CMK (cell line): ENCODE measurements around the gene ESRRG.
"Not testable (repeated sequence)": the region's sequence is repeated elsewhere in the genome, so short reads cannot be mapped to it uniquely, and the experiment has no call there.

ENCODE experiments used
- DNase-seq: peaks from one replicate; pipeline ENCODE4 v3.0.0-alpha.2; 2010; ENCODE audit warnings: low read depth

ESRRG gene

DNA sequence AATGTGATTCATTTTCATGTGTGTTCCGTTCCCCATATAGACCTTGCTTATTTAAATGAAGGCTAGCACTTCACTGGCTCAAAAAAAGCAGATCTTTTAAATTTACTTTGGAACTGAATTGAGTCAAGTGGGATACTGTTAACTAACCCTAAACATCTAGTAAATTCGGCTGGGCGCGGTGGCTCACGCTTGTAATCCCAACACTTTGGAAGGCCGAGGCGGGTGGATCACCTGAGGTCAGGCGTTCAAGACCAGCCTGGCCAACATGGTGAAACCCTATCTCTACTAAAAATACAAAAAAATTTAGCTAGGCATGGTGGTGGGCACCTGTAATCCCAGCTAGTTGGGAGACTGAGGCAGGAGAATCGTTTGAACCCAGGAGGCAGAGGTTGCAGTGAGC, 19.2 kb downstream of the ESRRG start:
- DNase-seq: not testable (repeated sequence)

DNA sequence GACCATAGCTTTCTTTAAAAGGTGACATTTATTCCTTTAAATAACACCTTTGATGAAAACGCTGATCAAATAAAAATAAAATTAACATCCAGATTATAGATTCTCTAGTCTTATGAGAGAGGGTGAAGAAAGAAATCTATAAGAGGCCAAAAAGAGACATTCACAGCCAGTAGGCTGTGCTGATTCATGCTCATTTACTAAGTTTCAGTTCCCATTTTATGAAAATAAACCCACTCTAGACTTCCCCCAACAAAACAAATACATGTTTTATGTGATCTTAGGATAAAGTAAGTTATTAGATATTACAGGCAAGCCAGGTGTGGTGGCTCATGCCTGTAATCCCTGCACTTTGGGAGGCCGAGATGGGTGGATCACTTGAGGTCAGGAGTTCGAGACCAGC, 21.1 kb downstream of the ESRRG start:
- DNase-seq: no peak

DNA sequence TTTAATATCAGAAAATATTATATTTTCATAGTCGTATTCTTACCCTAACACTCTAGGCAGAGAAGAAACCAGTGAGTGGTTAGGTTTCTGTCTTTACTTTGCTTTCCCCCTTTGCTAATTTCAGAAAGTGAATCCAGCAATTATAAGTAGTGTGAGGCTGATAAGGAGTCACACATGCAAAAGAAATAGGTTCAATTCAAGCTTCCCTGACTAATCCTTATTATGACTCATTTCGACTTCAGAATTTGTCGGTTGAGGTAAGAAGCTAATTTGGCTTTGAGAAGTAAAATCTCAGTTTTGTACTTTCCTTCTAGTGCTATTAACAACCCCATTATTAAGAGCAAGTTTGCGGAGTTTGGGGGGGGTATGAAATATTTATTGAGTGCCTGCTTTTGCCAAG, 22.4 kb downstream of the ESRRG start:
- no peak for DNase-seq

- DNase-seq: no peak
These were observed 31.5 kb downstream of the ESRRG start for GRCh38 chr1:216691710-216692109.

DNA sequence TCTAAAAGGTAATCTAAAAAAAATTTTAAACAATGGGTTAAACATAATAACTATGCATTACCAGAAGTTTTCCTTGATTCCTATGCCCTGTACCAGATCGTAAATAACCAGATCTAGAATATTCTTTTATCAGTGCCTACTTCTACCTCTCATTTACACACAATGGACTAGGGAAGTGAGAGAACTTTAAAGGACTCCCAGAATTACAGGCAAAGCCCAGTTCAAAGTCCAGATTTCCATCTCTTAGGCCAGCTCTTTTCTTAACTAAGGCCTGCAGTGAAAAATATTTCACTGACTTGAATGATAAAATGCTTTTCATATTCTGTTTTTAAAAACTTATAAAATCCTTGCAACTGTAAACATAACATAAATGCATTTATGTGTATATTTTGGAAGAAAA, 32.6 kb downstream of the ESRRG start:
- no peak for DNase-seq

- DNase-seq: no peak
These were observed 35.0 kb downstream of the ESRRG start for GRCh38 chr1:216688127-216688657.

- no peak for DNase-seq
These were observed 36.1 kb downstream of the ESRRG start for GRCh38 chr1:216686860-216687766.

DNA sequence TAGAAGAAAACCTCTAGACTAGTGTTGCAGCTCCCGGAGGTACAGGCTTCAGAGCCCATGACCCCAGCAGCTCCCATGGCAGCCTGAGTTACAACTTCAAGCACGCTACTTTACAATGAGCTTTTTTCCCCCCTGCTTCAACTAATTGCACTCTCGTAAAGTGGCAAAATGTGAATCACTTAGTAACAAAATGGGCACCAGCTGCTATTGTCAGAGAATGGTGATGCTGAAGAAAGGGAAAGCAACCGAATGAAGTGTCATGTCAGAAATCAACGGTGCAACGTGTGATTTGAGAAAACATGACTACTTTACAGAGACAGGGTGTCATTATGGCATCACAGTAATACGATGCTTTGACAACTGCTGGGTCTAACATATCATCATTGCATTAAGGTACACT, 40.5 kb downstream of the ESRRG start:
- DNase-seq: no peak

- DNase-seq: no peak
These were observed 44.1 kb downstream of the ESRRG start for GRCh38 chr1:216679108-216679507.

GRCh38 chr1:216670118-216670883, 52.9 kb downstream of the ESRRG start:
- no peak for DNase-seq

DNA sequence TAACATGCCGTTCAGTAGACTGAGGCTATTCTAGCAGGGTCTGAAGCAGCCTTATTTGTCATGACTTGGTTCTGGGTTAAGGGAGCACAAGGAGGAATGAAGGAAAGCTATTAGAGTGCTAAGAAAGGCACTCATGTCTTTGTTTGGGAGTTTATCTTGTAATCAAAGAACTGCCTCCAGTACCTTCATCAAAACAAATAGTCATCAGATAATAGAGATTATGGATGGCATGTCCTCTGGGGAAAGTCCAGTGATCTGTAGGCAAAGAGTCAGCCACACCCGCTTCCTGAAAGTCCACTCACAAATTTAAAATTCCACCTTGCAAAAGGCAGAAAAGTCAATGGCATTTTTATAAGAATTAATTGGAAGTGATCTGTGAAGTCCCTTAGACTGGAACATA, 56.8 kb downstream of the ESRRG start:
- DNase-seq: no peak

DNA sequence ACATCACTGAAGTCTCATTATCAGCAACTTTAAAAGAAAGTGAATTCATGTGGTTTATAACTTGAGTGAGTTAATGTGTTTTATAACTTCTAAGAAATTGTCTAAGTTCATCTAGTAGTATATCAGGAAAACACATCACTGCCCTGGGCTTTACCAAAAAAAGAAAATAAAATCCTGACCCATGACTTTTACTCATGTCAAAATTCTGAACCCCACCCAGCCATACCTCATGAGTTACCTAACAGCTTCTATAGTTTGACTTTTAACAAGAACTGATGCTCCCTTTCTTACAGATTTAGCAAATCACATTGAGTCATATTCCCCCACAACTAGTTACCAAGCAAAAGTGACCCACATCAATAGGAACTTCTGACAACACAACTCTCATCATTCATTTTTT, 57.4 kb downstream of the ESRRG start:
- no peak for DNase-seq

- no peak for DNase-seq
These were observed 57.8 kb downstream of the ESRRG start for GRCh38 chr1:216665406-216665805.

GRCh38 chr1:216662681-216663080, 60.5 kb downstream of the ESRRG start:
- no peak for DNase-seq

DNA sequence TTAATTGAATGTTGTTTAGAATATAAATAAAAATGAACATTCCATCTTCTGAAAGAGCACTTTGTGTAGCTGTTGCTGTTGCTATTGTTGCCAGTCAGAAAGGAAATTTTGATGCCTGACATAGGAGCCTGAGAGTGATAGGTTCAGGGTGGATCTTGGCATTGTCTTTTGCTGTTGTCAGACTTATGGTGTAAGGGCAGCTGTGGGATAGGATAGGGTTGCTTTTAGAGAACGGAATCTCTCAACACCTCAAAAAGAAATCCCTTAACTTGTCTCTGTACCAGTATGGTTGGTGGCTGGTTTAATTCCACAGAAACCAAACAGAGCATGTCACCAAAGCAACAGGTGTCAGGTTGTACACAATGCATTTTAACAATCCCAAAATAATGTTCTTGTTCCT, 62.7 kb downstream of the ESRRG start:
- no peak for DNase-seq

- no peak for DNase-seq
These were observed 70.2 kb downstream of the ESRRG start for GRCh38 chr1:216653001-216653400.

DNA sequence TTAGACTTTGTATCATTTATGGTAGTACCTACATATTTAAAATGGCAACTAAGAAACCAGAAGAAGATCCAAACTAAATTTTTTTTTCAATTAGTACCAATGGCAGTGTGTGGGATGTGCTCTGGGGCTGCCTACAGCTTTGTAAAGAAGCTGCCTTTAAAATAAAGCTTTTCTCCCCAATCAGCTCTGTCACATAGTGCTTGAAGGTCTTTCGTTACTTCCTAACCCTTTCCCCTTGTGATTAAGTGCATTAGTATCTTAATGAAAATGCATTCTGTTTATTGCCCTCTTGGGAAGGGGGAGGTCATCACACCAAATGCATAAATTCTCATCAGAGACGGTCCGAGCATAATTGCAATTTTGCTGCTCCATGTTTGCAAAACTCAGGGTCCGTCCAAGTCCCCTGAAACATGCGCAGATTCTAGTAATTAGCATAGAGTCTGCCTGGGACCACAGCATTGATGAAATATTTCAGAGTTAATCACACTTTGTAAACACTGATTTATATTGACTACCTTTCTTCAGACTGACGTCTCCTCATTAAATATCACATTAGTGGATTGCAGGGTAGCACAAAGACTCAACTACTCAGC, 71.3 kb downstream of the ESRRG start:
- no peak for DNase-seq

DNA sequence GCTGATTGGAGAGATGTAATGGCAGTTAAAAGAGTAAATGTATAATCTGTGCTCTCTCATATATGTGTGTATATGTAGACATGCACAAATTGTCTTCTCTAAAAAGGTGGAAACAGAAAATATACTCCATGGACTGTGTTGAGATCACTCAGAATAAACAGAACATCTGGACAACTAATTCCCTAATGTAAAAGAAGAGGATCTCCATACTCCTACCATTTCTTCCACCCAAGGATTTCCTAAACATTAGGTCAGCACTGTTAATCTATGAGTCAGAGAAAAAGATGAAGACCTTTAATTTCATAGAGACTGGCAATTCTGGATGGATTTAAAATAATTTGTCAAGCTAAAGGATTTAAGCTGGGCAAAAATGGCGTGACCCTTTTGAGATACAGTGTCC, 80.1 kb downstream of the ESRRG start:
- DNase-seq: no peak

DNA sequence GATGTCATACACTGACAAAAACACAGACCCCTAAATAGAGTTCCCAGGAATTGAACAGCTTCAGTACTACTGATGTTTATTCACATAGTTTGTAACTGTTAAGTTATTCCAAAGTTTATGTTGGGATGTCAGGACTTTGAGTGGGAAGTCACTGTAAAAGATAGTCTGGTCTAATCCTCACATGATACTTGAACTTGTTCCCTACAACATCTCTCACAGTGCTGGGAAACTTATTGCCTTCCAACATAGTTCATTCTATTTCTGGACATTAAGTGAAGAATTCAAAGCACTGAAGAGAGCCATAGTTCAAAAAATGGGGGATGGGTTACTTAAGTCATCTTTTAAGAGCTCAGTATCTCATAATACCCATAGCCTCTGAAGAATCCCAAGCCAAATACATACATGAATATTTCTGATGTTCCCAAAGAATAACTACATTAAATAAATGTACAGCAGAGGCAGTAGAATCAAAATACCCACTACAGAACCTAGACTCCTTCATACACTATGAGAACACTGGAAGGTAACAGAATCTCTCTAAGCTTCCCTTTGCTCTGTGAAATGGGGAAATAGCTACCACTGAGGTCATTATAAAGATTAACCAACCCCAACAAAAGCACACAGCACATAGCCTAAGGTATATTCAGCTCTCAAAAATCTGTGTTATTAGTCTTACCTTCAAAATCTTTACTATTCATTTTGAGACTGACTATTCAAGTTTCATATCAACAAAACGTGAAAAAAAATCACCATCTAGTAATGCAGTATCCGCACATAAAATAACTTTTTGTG, 81.4 kb downstream of the ESRRG start:
- no peak for DNase-seq

DNA sequence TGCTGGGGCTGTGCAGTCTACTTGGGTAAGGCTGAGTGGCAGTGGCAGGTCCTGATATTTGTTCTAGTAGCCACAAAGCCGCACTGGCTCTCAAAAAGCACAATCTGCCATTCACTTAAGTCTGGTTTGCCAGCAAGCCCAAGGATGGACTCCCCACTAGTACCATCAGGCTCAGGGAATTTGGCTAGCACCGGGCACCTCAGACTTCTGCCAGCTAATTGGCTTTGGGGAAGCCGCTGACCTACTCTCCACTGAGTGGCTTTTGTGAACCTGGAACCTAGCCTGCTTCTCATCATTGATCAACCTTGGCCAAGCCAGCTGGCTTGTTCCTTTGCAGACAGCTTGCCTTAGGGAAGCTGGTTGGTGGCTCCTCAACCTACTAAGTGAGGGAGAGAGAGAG, 83.1 kb downstream of the ESRRG start:
- no peak for DNase-seq

DNA sequence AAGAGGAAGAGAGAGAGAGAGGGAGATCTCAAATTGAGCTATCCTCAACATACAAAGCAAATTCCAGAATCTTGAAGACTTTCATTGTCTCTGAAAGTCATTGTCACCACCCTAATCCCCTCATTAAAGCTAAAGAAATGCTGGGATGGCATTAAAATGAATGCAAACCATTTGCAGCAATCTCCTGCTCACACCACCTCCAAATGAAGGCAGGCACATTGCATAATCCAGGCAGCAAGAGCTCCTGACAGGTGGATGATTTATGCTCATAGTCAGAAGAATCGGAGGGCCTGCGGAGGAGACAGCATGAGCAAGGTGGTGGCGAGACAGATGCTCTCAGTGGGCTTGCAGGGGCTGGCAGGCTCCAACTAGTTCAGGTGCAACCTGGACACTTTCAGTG, 90.2 kb downstream of the ESRRG start:
- no peak for DNase-seq

DNA sequence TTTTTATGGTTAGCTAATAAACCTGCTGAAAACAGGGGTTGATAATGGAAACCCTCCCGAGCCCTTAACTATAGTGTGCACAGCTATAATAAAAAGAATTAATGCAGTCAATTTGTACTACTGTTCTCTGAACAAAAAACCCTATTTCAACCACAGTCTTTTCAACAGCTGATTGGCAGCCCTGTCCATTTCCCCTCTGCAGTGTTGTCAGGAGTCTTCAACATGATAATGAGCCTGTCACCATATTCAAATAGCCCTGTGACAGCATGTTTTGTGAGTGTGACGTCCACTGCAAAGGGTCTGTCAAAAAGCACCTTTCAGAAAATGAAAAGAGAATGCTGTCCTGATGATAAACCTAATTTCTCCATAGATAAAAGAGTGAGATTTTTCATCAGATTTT, 92.7 kb downstream of the ESRRG start:
- DNase-seq: no peak
